Stimulated activated CD8-positive, alpha-beta memory T cell treated with anti-CD3 and anti-CD28 coated beads, Interleukin-15, amount 100 ng/mL, for 24 hours (primary cell): Measurements from ENCODE around the gene UBE2E1.
"Not testable (repeated sequence)": the region's sequence is repeated elsewhere in the genome, so short reads cannot be mapped to it uniquely, and the experiment has no call there.

ENCODE experiments used
- DNase-seq: peaks from one replicate; pipeline ENCODE4 v3.0.0-alpha.2; 2020; ENCODE audit warnings: low read depth

UBE2E1 gene

DNA sequence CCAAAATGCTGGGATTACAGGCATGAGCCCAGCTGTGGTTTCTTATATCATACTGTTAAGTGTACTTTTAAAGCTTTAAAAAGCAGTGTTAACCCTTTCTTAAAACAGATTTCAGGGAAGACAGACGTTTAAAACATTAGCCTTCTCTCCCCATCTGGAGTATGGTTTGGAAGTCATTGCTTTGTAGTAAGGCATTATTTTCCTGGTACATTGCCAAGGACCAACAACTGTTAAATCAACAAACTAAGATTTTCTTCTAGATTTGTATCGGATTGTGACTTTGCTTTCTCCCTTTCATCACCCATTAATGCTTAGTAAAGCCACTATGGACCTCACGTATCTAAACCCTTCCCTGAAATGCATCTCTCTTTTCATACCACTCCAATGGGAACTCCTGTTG, 50.5 kb downstream of the UBE2E1 start:
- no peak for DNase-seq

- DNase-seq = no peak
These were observed 53.4 kb downstream of the UBE2E1 start for GRCh38 chr3:23859012-23859743.

DNA sequence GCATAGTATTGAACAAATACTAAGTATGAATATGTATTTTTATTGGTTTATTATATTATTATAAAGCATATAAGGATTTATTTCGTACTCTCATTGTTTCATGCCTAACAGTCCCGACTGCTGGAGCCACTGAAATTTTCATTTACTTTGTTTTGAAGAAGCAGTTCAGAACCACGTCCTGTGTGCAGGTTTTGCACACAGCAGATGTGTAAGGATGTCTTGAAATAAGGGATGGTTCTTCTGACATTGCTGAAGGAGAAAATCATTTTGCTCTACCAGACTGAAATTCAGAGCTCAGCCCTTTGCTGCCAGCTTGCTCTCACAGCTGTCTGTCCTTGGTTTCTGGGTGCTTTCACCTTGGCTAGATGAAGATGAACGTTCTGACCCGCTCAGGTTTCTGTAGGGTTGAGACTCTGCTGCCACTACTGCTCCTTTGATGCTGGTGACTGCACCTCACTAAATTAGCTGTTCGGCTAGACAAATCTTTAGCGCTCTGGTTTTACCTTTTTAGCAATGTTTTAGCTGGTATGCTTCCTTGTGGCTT, 54.2 kb downstream of the UBE2E1 start:
- no peak for DNase-seq

- DNase-seq = no peak
These were observed 55.9 kb downstream of the UBE2E1 start for GRCh38 chr3:23861689-23862088.

DNA sequence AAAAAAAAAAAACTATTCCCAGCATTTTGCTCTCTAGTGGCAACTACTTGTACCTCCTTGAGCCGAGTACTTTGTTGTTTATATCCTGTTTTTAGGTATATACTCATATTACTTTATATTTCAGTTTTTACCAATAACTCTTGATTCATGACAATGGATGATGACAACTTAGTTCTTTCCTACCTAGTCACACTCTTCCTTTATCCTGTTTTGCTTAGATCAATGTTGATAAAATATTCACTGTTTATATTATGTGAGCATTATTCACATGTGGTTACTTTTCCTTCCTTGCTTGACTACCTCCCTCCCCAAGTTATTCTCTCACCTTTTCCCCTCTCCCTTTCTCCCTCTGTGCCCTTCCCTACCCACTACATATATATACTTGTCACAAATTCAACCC, 57.3 kb downstream of the UBE2E1 start:
- DNase-seq = no peak

DNA sequence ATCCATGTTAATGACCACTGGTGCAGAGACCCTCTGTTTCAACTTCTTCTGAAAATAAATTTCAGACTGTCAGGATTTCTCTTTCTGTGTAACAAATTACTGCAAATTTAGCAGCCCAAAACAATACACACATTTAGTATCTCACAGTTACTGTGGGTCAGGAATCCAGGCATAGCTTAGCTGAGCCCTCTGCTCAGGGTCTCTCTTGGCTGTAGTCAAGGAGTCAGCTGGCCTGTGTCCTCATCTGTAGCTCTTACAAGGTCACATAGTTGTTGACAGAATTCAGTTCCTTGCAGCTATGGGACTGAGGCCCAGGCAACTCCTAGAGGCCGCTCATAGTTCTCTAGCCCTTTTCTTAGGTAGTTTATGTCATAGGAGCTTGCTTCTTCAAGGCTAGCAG, 59.2 kb downstream of the UBE2E1 start:
- DNase-seq = no peak

DNA sequence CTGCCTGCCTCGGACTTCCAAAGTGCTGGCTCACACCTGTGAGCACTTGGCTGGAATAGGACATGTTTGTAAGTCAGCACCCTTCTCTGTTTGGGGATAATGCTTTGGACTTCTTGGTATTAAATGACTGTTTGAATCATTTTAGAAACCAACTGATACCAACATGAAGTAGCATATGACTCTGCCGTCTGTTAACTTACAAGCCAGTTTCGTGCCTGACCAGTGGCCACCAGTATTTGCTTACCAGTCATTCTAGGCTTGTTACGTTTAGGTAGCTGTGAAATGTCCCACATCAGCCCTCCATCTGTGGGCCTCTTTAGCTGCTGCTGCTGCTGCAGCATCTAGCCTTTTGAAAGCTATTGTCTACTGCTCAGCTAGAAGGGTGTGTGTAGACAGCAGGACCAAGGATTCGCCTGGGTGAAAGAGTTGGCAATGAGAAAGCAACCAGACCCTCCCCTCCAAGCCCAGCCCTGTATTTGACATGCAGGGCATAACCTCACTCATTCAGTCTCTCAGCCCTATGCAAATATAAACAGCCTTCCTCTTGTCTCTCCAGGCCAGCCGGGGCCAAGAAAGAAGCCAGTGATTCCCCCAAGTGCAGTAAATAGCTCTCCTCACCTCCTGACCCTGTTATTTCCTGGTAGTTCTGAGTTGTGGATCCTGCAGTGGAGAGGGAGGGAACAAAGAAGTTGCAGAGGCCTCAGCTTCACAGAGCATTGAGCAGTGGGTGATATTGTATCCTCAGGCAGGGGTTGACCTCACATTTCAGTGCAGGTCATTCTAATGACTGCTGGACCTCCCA, 60.0 kb downstream of the UBE2E1 start:
- DNase-seq = no peak

DNA sequence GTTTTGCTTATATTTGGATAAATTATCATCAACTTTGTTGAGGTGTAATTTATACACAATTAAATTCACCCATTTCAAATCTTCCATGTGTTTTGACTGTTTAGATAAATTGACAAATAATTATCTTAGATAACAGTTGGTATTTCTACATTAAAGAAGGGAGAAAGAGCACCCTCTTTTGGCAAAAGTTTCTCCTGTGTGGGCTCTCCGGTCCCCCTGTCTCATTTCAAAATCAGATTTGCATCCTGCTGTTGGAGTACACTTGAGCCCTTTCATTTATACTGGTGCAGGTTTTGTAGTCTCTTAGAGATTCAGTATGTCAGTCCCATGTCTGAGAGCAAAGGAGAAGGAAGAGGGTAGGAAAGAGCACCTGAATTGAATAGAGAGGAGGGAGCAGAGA, 61.6 kb downstream of the UBE2E1 start:
- DNase-seq = no peak

DNA sequence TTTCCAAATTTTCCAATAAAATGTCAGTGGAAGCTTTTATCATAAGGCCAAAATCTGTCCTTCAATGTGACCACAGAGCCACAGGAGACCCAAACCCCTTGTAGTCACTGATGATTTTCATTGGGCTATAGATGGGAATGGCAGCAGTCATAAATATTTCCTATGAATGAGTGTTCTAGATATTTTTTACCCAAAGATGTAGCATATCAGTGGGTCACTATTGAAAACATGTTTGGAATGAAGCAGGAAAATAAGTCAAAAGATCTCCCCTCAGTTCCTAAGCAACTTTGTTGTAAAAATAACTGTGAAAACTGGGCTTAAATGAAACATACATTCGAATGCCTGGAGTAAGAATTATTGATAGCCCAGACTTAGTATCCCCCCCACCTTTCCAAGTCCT, 62.1 kb downstream of the UBE2E1 start:
- DNase-seq = no peak

- no peak for DNase-seq
These were observed 64.4 kb downstream of the UBE2E1 start for GRCh38 chr3:23869977-23870662.

DNA sequence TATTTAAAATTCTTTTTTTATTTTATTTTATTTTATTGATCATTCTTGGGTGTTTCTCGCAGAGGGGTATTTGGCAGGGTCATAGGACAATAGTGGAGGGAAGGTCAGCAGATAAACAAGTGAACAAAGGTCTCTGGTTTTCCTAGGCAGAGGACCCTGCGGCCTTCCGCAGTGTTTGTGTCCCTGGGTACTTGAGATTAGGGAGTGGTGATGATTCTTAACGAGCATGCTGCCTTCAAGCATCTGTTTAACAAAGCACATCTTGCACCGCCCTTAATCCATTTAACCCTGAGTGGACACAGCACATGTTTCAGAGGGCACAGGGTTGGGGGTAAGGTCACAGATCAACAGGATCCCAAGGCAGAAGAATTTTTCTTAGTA, 64.9 kb downstream of the UBE2E1 start:
- DNase-seq = not testable (repeated sequence)

GRCh38 chr3:23871361-23871760, 65.6 kb downstream of the UBE2E1 start:
- not testable (repeated sequence) for DNase-seq

DNA sequence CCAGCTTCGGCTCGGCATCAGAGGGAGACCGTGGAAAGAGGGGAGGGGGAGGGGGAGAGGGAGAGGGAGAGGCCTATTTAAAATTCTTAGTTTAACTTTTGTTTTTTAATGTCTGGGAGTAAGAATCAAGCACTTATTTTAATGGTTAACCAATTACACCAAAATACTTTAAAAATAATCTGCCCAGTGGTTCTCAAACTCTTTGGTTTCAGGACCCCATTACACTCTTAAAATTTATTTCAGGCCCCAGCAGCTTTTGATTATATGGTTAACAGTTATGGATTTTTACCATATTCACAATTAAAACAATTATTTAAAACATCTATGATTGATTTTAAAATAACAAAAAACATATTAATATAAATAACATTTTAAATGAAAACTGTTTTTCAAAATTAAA, 66.6 kb downstream of the UBE2E1 start:
- no peak for DNase-seq

GRCh38 chr3:23873941-23874340, 68.2 kb downstream of the UBE2E1 start:
- DNase-seq = no peak

- no peak for DNase-seq
These were observed 68.8 kb downstream of the UBE2E1 start for GRCh38 chr3:23874359-23875112.

DNA sequence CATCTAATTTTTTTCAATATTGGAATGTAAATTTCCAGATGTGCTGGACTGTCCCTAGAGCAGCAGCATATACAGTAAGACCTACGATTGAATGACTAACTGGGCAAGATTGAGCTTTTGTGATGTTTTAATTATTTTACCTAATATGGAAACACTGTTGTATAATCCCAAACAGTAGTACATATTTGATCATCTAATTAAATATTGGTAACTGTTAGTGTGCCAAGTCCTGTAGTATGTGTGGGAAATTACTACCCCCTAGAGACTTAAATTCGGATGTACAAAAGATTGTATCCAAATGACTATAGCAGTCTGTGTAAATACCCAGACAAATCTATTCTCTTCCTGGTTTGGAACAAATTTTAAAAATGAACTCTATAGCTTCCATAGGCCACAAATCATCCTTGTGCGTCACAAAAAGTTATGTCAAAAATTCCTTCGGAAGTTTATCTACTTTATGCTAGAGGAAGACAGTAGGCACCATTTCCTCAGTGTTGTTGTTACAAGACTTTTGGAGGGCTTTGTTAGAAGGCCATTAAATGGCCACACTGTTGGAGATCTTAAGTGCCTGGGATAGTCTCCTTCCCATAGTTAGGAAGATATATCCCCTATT, 69.5 kb downstream of the UBE2E1 start:
- DNase-seq = no peak

- DNase-seq = no peak
These were observed 71.2 kb downstream of the UBE2E1 start for GRCh38 chr3:23876923-23877322.

GRCh38 chr3:23877329-23877980, 71.7 kb downstream of the UBE2E1 start:
- no peak for DNase-seq

DNA sequence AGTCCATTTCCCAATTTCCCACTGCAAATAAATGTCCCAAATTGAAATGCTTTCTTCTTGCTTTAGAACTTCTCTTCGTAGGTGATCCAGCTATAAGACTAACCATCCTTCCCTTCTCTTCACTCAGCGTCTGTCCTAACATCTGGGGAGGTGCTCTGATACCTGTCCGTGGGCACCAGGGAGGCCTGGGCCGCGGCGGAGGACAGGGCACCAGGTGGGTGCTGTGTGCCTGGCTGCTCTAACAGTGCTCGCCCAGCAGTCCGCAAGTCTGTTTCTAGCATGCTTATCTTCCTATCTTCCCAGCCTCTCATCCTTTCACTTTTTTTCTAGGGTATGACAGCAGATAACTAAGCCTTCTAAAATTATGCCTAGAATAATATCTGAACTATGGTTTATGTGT, 73.7 kb downstream of the UBE2E1 start:
- no peak for DNase-seq

GRCh38 chr3:23880703-23881339, 75.1 kb downstream of the UBE2E1 start:
- no peak for DNase-seq

GRCh38 chr3:23881993-23882392, 76.2 kb downstream of the UBE2E1 start:
- DNase-seq = not testable (repeated sequence)
